HG03139 (cell line): ENCODE measurements around the gene ABI3BP.

Experiments
- ATAC-seq: cut with Tn5 transposase; IDR thresholded peaks from one replicate; pipeline ENCODE4 v1.9.1; 2021; ENCODE audit not compliant: unreplicated experiment

Gene ABI3BP

GRCh38 chr3:100988080-100988479 lies 5.1 kb downstream of the ABI3BP start:
- no peak for ATAC-seq

GRCh38 chr3:100984308-100984707 lies 8.9 kb downstream of the ABI3BP start:
- ATAC-seq, result no peak

- no peak for ATAC-seq
Observed at GRCh38 chr3:100982710-100983109, 10.5 kb downstream of the ABI3BP start.

DNA sequence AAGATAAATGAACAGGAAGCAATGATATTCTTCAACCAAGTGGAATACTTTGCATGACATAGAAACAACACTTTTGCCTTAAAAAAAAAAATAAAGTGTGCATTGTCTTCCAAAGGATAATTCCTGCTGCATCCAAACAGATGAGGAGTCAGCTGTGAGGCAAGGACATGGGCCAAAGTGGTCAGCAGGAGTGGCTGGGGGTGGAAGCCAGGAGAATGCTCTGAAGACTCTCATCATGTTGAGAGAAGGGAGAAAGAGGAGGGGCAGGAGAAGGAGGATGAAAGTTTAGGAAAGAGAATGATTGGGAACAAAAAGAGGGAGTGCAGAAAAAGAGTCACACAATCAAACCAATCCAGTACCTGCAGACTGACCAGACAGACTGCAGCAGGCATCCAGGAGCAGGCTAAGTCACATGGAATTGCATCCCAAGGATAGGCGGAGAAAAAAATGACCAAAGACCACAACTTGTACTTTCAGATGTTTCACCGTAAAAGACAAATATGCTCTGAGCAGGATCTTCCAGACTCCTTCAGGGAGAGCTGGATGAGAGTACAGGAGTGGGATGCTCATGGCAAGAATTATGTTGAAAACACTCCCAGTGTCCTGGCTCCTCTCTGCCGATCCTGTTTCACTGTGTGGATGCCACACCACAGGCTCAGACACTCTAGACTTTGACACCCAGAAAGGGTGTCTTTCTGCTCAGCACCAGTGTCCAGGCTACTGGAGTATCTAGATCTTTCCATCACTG lies 11.9 kb downstream of the ABI3BP start:
- ATAC-seq, result no peak

- no peak for ATAC-seq
Observed at GRCh38 chr3:100978011-100978659, 15.1 kb downstream of the ABI3BP start.

GRCh38 chr3:100976611-100977010 lies 16.6 kb downstream of the ABI3BP start:
- no peak for ATAC-seq

DNA sequence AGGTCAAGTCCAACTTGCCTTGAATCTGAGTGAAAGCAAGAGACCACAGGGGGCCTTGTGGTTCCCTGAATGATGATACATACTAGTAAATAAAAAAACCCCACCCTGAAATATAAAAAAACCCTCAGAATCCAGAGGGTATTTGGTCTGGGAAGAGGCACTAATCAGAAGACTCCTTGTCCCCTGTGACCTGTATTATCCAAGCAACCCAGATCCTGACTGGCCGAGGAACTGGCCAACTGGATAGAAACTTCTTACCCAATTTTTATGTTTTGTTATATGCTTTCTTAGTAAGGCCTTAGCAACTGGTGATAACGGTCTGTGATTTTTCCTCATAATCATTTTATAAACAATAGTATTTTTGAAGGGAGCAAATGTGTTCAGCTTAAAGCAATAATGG lies 17.5 kb downstream of the ABI3BP start:
- ATAC-seq, result no peak

DNA sequence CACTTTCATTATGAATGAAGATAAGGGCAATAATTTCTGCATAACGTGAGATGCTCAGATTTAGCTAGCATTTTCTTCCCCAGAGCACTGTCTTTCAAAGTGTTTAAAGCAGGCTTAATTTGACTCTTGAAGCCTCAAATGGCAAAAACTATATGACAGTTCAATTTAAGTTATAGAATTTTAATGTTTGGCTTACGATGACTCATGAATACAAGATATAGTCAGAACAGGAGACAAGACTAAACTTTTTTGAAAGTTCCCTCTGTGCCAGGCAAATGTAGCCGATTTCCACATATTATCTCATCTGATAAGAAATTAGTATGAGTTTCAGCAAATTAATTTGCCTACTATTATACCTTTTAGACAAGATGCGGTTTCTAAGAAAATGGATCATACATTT lies 19.6 kb downstream of the ABI3BP start:
- no peak for ATAC-seq

DNA sequence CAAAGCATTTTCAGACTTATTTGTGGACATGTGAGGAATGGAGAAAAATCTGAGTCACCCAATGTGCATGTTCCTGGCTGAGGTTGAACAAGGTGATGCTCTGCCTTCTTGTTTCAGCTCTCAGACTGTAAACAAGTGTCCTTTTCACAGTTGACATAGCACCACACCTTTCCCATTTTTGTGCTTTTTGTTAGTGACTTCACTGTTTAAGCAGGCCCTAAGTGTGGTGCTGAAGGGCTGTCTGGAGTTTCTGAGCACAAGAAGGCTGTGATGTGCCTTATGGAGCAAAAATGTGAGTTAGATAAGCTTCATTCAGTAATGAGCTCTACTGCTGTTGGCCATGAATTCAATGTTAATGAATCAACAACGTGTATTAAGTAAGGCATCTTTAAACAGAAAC lies 20.4 kb downstream of the ABI3BP start:
- no peak for ATAC-seq

DNA sequence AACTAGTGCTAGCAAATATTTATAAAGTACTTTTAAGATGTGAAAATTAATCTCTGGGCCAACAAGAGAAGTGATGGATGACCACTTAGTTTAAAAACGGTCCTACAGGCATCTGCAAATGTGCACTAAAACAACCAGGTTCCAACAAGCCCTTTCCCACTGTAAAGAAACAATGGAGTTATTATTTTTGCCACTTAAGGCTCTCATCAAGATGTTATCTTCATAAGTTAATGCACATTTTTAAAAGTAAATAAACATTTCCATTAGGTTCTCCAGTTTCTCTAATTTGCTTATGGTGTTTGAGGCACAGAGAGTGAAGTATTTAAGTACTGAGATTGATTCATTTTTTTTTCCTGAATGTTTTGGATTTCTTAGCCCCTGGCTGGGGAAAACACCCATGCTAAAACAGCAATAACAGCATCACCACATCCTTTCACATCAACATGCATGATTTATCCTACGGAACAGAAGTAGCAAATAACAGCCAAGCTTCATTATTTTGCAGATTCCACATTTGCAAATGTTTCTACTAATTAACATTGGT lies 20.8 kb downstream of the ABI3BP start:
- ATAC-seq, result no peak

- ATAC-seq, result no peak
Observed at GRCh38 chr3:100971798-100972197, 21.4 kb downstream of the ABI3BP start.

GRCh38 chr3:100970477-100970990 lies 22.7 kb downstream of the ABI3BP start:
- ATAC-seq, result no peak

GRCh38 chr3:100968932-100969906 lies 24.0 kb downstream of the ABI3BP start:
- no peak for ATAC-seq

DNA sequence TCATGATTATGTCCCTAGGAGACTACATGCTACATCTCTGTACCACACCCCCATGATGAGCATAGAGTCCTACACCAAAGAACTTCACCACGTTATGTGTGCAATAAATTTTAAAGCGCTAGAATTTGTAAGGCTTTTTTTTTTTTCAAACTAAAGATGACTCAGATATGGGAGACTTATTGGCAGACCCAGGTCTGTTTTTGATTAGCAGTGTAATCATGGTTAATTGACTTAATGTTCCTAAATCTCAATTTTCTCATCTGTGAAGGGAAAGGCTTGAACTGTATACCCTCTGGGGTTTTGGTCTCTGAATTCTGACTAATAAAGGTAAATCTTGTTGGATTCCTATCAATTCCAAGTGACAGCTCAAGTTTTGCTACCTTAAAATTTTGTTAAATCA lies 26.4 kb downstream of the ABI3BP start:
- ATAC-seq, result no peak

DNA sequence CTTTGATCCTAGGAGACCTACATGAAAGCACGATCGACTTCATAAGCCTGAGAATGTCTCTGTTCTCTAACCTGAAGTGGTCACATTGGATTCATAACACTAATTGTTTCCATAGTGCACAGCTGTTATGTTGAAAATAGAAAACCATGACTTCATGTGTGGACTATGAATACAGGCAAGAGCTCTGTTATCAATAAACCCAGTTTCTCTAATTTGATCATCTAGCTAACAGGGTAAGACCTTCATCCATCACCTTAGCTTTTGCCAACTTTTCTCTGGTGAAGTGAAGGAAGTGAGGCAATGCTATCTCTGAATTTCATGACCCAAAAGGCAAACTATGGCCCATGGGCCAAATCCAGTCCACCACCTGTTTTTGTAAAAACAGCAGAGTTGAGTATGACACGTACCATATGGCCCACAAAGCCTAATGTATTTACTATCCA lies 27.2 kb downstream of the ABI3BP start:
- ATAC-seq, result no peak

GRCh38 chr3:100963041-100963440 lies 30.2 kb downstream of the ABI3BP start:
- no peak for ATAC-seq

DNA sequence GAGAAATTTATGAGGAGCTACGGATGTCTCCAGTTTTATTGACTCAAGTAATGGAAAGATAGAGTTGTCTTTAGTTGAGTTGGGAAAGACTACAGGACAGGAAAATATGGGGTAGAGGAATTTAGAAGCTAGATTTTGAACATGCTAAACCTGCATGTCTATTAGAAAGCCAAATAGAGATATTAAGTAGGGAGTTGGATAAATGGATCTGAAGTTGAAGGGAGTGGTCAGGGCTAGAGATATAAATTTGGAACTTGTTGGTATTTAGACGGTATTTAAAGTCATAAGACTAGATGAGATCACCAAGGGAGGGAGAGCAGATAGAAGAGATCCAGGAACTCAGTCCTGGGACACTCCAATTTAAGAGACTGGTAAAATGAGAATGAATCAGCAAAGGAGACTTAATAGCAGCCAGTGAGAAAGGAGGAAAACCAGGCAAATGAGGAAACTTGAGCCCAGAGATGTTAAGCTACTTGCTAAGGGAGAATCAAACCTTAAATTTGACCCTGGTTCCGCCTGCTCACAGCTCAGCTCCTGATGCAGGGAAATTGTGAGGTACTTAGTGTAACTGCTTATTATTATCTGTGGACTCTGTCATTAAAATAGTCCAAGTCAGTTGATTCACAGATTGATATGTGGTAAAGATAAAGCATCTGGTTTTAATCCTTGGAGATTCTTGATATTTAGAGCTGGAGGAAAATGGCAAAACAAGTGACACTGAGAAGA lies 35.8 kb downstream of the ABI3BP start:
- no peak for ATAC-seq

DNA sequence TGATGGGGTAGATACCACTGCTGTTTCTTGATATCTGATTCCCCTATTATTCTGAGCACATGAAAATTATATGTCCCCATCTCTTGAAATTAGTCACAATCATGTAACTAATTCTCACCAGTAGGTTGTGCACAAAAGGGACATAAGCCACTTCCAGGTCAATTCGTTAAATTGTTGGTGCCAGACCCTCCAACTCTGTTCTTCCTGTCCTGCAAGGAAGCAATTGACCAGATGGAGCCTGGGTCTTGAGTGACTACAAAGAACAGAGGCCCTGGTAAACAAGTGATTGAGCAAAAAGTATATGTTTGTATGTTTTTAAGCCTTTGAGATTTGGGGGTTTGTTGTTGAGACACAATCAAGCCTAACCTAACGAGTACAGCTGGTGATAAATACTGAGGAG lies 36.9 kb downstream of the ABI3BP start:
- ATAC-seq, result no peak

DNA sequence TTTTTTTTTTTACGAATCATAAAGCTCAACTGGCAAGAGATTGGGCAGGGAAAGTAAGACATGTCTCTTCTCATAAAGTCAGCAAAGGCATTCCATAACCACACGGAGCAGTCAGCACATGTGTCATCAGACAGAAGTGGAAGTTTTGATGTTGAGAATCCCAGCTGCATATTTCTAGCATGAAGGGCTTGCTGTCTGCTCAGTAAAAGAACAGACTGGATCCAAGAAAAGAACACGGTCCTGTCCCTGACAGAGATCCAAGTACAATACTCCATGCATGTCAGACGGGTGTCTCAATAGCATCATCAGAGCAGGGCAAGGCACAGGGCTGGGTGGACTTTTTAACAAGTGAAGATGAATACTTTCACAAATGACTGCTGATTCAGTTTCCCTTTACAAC lies 38.2 kb downstream of the ABI3BP start:
- no peak for ATAC-seq

DNA sequence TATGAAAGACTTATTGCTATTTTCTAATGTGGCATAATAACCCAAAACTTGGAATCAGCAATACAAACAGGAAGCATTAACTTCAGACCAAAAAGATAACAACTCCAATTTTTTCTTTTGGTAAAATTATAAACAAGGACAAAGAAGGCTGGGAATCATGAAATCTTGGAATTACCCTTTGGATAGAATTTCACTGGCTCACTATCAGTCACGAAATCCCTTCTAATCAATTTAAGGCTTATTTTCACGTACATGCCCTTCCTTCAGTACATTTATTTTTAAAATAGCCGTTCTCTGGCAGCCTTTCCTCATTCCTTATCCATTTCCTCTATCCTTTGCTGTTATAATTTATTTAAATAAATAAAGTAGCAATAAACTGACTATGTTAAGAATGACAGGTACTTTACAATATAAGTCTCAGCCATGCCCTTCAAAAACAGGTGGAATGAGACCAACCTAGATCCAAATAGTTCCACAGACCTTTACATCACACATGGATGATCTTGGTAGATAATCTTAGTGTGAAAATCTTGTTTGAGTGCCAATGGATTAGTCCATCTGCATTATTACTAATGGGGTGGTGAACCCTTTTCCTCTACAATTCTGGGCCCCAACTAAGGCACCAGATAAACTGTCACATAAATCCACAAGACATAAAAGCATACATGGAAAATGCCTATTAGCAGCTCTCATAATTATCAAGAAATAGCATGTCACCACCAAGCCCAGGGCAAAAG lies 38.9 kb downstream of the ABI3BP start:
- no peak for ATAC-seq
